WTC11 (cell line): Measurements from ENCODE around the gene NANOS1. TPM values are rescaled to one million over a fixed set of nuclear protein-coding genes. Genes with fewer than 3 reads are reported as not detected.

Experiments used
- ATAC-seq: fragments of 200-7000 bp; cut with Tn5 transposase; 2 replicates; pipeline ENCODE4 v1.10.0; 2021; ENCODE audit warnings: mild to moderate bottlenecking, moderate library complexity
- CTCF ChIA-PET: fragments of 300-600 bp; sonication (Branson Sonifier 250); formaldehyde crosslinking; loops from one replicate; lab custom pipeline; 2021; ENCODE audit warnings: antibody characterized with exemption; lab: Charles Lee
- POLR2A ChIA-PET: fragments of 350-600 bp; sonication (Branson Sonifier 250); formaldehyde crosslinking; loops from one replicate; lab custom pipeline; 2021; ENCODE audit warnings: antibody characterized with exemption; lab: Charles Lee
- DNase-seq: peaks from one replicate; pipeline ENCODE4 v3.0.0; 2021; ENCODE audit warnings: low spot score
- H3K27ac Mint-ChIP-seq: 2 replicates; pipeline ENCODE4 v1.8.0; 2021; ENCODE audit warnings: mixed read lengths
- H3K27me3 Mint-ChIP-seq: 2 replicates; pipeline ENCODE4 v1.8.0; 2021; ENCODE audit warnings: low read depth, mild to moderate bottlenecking, moderate library complexity, mixed read lengths
- H3K36me3 Mint-ChIP-seq: 2 replicates; pipeline ENCODE4 v1.8.0; 2021; ENCODE audit warnings: mixed read lengths
- H3K4me1 Mint-ChIP-seq: 2 replicates; pipeline ENCODE4 v1.8.0; 2022; ENCODE audit warnings: mixed read lengths
- H3K4me3 Mint-ChIP-seq: 2 replicates; pipeline ENCODE4 v1.8.0; 2021; ENCODE audit warnings: mild to moderate bottlenecking, moderate library complexity, mixed read lengths
- H3K9me3 Mint-ChIP-seq: 2 replicates; pipeline ENCODE4 v1.8.0; 2021; ENCODE audit warnings: mixed read lengths
- CREM ChIP-seq: sonication (generic); formaldehyde crosslinking; IDR thresholded peaks from 2 replicates; pipeline ENCODE4 v1.8.1; 2022; ENCODE audit warnings: mild to moderate bottlenecking, missing genetic modification reagents, moderate library complexity
- ELF4 ChIP-seq: sonication (generic); formaldehyde crosslinking; IDR thresholded peaks from 2 replicates; pipeline ENCODE4 v1.8.1; 2022; ENCODE audit warnings: low read depth, mild to moderate bottlenecking, moderate library complexity, missing genetic modification reagents
- EMX1 ChIP-seq: fragments of 250-450 bp; sonication (Bioruptor Pico); IDR thresholded peaks from 2 replicates; pipeline ENCODE4 v1.8.0; 2021; ENCODE audit warnings: mild to moderate bottlenecking
- FOXP1 ChIP-seq: sonication (generic); formaldehyde crosslinking; IDR thresholded peaks from 2 replicates; pipeline ENCODE4 v1.8.0; 2022; ENCODE audit warnings: missing genetic modification reagents, mild to moderate bottlenecking, moderate library complexity, borderline replicate concordance
- GABPB1 ChIP-seq: sonication (generic); formaldehyde crosslinking; IDR thresholded peaks from 2 replicates; pipeline ENCODE4 v1.8.1; 2023; ENCODE audit warnings: mild to moderate bottlenecking, missing genetic modification reagents
- HMGA2 ChIP-seq: fragments of 250-450 bp; sonication (Bioruptor Pico); IDR thresholded peaks from 2 replicates; pipeline ENCODE4 v1.4.0; 2021; ENCODE audit warnings: mild to moderate bottlenecking, moderate library complexity
- JUN ChIP-seq: sonication (generic); formaldehyde crosslinking; IDR thresholded peaks from 2 replicates; pipeline ENCODE4 v1.8.0; 2023; ENCODE audit warnings: mild to moderate bottlenecking, missing genetic modification reagents
- NFE2L1 ChIP-seq: sonication (generic); formaldehyde crosslinking; IDR thresholded peaks from 2 replicates; pipeline ENCODE4 v1.8.1; 2023; ENCODE audit warnings: missing genetic modification reagents
- RELA ChIP-seq: sonication (generic); formaldehyde crosslinking; IDR thresholded peaks from 2 replicates; pipeline ENCODE4 v1.8.1; 2022; ENCODE audit warnings: missing genetic modification reagents, mild to moderate bottlenecking, borderline replicate concordance
- STAT6 ChIP-seq: sonication (generic); formaldehyde crosslinking; conservative IDR thresholded peaks from 2 replicates; pipeline ENCODE4 v1.8.1; 2023; ENCODE audit warnings: mild to moderate bottlenecking, low read depth, missing genetic modification reagents, moderate library complexity
- TEAD1 ChIP-seq: sonication (generic); formaldehyde crosslinking; IDR thresholded peaks from 2 replicates; pipeline ENCODE4 v1.8.0; 2022; ENCODE audit warnings: mild to moderate bottlenecking, missing genetic modification reagents
- ZBTB43 ChIP-seq: sonication (generic); formaldehyde crosslinking; IDR thresholded peaks from 2 replicates; pipeline ENCODE4 v1.8.1; 2023; ENCODE audit warnings: mild to moderate bottlenecking, missing genetic modification reagents
- ZNF121 ChIP-seq: sonication (generic); formaldehyde crosslinking; IDR thresholded peaks from 2 replicates; pipeline ENCODE4 v1.8.0; 2023; ENCODE audit warnings: missing genetic modification reagents
- ZNF317 ChIP-seq: sonication (generic); formaldehyde crosslinking; IDR thresholded peaks from 2 replicates; pipeline ENCODE4 v1.8.1; 2023; ENCODE audit warnings: low read depth, mild to moderate bottlenecking, moderate library complexity, missing genetic modification reagents, borderline replicate concordance
- ZNF416 ChIP-seq: fragments of 250-450 bp; sonication (Bioruptor Pico); IDR thresholded peaks from 2 replicates; pipeline ENCODE4 v1.9.0; 2021; ENCODE audit warnings: mild to moderate bottlenecking, inconsistent platforms
- ZNF671 ChIP-seq: fragments of 250-450 bp; sonication (Bioruptor Pico); IDR thresholded peaks from 2 replicates; pipeline ENCODE4 v1.8.0; 2021; ENCODE audit warnings: mild to moderate bottlenecking
- total RNA-seq: library from RNA; stranded (reverse); gene quantifications from 3 replicates; pipeline ENCODE4 v1.2.3, GENCODE V29; 2021
- TF ChIP-seq, protein P1 (sequence below): sonication (generic); formaldehyde crosslinking; IDR thresholded peaks from 2 replicates; pipeline ENCODE4 v1.8.0; 2023; ENCODE audit warnings: missing genetic modification reagents
- TF ChIP-seq, protein P2 (sequence below): sonication (generic); formaldehyde crosslinking; IDR thresholded peaks from 2 replicates; pipeline ENCODE4 v1.8.1; 2023; ENCODE audit warnings: mild to moderate bottlenecking, missing genetic modification reagents
- TF ChIP-seq, protein P3 (sequence below): sonication (generic); formaldehyde crosslinking; IDR thresholded peaks from 2 replicates; pipeline ENCODE4 v1.8.0; 2022; ENCODE audit warnings: mild to moderate bottlenecking, missing genetic modification reagents

Gene NANOS1
- total RNA-seq, 1 experiment from 2014 or later = 2.9 TPM

- H3K4me3 Mint-ChIP-seq = no peak overlapping the region
- CTCF ChIA-PET = interaction anchor here (1.0 to 2.1 kb wide), 2 partner anchors 27 to 431 kb away, joined by 3 to 4 read pairs; no protein-coding TSS in a partner anchor
- POLR2A ChIA-PET = no interaction called here
- H3K36me3 Mint-ChIP-seq = no peaks in the 10 kb centered on the region
- no peaks in the 10 kb centered on the region for H3K9me3 Mint-ChIP-seq
- no peak overlapping the region for H3K27ac Mint-ChIP-seq
- no peak for ATAC-seq
- peaks cover 6% of the 10 kb centered on the region for H3K27me3 Mint-ChIP-seq
- TF ChIP-seq GABPB1 = no peak
- TF ChIP-seq FOXP1 = no peak
- no peak for TF ChIP-seq NFE2L1 (CRISPR knock-in tag)
- TF ChIP-seq CREM (CRISPR knock-in tag) = no peak
- TF ChIP-seq ZNF317 (CRISPR knock-in tag) = no peak
- no peak for TF ChIP-seq ZNF671 (CRISPR knock-in tag)
- TF ChIP-seq, protein P1, sequence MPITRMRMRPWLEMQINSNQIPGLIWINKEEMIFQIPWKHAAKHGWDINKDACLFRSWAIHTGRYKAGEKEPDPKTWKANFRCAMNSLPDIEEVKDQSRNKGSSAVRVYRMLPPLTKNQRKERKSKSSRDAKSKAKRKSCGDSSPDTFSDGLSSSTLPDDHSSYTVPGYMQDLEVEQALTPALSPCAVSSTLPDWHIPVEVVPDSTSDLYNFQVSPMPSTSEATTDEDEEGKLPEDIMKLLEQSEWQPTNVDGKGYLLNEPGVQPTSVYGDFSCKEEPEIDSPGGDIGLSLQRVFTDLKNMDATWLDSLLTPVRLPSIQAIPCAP (CRISPR knock-in tag) = no peak
- no peak for TF ChIP-seq ZBTB43
- TF ChIP-seq ZNF121 = no peak
- TF ChIP-seq, protein P2, sequence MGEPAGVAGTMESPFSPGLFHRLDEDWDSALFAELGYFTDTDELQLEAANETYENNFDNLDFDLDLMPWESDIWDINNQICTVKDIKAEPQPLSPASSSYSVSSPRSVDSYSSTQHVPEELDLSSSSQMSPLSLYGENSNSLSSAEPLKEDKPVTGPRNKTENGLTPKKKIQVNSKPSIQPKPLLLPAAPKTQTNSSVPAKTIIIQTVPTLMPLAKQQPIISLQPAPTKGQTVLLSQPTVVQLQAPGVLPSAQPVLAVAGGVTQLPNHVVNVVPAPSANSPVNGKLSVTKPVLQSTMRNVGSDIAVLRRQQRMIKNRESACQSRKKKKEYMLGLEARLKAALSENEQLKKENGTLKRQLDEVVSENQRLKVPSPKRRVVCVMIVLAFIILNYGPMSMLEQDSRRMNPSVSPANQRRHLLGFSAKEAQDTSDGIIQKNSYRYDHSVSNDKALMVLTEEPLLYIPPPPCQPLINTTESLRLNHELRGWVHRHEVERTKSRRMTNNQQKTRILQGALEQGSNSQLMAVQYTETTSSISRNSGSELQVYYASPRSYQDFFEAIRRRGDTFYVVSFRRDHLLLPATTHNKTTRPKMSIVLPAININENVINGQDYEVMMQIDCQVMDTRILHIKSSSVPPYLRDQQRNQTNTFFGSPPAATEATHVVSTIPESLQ (CRISPR knock-in tag) = no peak
- no peak for TF ChIP-seq TEAD1 (CRISPR knock-in tag)
- TF ChIP-seq HMGA2 (CRISPR knock-in tag) = no peak
- TF ChIP-seq EMX1 (CRISPR knock-in tag) = no peak
- no peak for TF ChIP-seq JUN (CRISPR knock-in tag)
- TF ChIP-seq, protein P3, sequence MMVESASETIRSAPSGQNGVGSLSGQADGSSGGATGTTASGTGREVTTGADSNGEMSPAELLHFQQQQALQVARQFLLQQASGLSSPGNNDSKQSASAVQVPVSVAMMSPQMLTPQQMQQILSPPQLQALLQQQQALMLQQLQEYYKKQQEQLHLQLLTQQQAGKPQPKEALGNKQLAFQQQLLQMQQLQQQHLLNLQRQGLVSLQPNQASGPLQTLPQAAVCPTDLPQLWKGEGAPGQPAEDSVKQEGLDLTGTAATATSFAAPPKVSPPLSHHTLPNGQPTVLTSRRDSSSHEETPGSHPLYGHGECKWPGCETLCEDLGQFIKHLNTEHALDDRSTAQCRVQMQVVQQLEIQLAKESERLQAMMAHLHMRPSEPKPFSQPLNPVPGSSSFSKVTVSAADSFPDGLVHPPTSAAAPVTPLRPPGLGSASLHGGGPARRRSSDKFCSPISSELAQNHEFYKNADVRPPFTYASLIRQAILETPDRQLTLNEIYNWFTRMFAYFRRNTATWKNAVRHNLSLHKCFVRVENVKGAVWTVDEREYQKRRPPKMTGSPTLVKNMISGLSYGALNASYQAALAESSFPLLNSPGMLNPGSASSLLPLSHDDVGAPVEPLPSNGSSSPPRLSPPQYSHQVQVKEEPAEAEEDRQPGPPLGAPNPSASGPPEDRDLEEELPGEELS = no peak
- no peak for TF ChIP-seq ELF4
- TF ChIP-seq STAT6 (CRISPR knock-in tag) = no peak
- TF ChIP-seq ZNF416 = no peak
- no peak for TF ChIP-seq RELA
- TF ChIP-seq, all 79 proteins: peak for 0
- DNase-seq = no peak
- peaks cover 21% of the 10 kb centered on the region for H3K4me1 Mint-ChIP-seq
Observed at GRCh38 chr10:119025776-119026175, 3.7 kb upstream of the NANOS1 start.
